Measurements from ENCODE around the gene SULT4A1.

SULT4A1 gene

DNA sequence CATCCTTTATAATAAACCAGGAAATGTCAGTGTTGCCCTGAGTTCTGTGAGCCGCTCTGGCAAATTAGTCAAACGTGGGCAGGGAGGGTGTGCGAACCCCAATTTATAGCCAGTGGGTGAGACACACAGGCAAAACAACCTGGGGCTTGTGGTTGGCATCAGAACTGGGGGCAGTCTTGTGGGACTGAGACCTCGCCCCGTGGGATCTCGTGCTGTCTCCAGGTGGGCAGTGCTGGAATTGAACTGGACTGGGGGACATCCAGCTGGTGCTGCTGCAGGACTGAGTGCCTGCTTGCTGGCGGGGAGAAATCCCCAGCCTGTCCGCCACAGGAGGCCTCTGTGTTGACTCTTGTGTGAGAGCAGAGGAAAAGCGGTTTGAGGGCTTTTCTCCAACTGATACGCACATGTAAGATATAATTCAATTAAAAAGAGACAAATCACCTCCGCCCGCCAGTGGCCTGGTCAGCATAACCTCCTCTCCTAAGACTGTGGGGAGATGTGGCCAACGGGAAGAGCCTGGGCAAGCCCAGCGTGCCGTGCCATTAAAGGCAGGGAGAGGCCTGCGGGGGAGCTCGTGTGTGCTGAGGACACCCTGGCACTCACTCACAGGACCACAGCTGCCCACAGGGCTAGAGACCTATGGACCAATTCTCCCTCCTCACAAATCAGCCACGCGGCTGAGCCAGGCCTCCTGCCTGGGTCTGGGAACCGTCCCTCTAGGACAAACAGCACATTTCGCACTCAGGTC is 18.4 kb downstream of the SULT4A1 start:
- DNase-seq, result no peak

- DNase-seq, result no peak
Observed at GRCh38 chr22:43841742-43842141, 20.6 kb downstream of the SULT4A1 start.

DNA sequence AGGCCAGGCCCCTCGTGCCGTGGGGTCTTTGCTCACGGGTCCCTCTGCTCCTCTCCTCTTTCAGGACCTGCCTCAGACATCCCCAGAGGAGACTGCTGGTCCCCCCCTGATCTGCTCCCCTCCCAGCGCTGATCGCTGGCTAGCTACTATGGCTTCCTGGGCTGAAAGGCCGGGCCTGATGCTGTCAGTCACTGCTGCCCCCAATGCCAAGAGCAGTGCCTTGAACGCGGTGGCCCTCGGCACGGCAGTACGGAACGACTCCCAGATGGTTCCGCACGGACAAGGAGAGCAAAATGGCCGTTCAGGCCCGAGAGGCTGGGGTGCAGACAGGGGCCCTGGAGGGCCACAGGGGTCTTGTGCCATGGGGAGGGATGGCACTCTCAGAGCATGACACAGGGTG is 21.5 kb downstream of the SULT4A1 start:
- DNase-seq, result no peak

DNA sequence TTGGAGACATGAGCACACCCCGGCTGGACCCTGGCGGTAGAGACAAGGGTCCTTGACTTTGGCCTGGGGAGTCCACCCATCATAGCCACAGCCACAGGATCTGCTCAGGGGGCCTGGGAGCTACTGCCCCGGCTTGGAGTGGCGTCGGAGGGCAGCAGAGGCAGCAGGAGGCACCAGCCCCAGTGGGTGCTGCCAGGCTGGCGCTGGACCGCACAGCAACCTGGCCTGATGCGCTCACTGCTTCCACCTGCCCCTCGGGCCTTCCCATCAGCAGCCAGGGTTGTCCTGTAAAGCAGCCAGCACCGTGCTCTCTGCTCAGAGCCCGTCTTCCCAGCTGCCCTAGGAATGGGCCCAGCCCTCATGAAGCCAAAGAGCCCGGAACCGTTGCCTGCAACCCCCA is 21.9 kb downstream of the SULT4A1 start:
- no peak for DNase-seq

DNA sequence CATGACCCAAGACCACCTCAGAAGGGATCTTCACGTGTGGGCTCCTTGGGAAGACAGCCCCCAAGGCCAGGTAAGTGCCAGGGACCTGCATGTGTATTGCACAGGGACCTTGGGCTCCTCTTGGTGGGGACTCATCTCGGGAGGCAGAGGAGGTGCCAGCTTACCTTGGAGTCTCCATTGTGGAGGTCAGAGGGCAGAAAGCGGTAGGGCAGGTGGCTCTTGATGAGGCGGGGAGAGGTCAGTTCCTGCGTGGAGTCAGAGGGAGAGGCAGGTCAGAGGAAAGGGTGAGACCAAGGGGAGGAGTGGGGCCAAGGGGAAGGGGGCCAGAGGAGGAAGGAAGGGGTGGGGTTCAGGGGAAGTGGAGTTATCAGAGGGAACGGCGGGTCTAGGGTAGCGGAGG is 22.5 kb downstream of the SULT4A1 start:
- no peak for DNase-seq

GRCh38 chr22:43838571-43839307 is 23.6 kb downstream of the SULT4A1 start:
- DNase-seq, result no peak

DNA sequence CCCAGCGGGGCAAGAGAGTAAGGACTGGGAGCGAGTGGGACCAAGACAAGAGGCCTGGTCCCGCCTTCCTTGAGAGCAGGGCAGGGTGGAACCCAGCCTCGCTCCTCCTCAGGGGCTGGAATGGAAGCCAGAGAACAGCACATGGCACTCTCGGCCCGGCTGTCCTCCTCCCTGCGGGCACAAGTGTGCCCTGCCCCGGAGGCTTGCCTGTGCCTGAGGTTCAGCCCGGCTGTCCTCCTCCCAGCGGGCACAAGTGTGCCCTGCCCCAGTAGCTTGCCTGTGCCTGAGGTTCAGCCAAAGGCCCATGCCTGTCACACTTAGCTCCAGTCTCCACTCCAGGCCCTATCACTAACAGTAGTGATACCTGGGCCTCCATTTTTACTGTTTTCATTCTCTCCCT is 24.2 kb downstream of the SULT4A1 start:
- no peak for DNase-seq

DNA sequence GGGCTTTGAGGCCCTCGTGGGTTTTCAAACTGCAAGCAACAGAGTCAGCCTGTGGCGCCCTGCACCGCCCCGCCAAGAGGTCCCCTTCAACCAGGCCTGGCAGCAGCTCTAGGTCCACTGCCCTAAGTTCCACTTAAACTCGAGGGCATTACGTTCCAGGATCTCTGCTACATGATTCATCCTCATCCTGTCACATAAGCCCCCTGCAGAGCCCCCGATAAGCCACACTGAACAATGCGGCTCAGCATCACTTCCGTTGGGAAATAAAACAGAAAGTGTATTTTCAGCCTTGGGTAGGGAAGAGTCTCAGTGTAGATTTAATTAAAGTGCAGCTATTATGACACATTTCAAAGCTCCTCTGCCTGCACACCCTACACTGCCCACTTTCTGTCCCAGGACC is 24.6 kb downstream of the SULT4A1 start:
- no peak for DNase-seq

- no peak for DNase-seq
Observed at GRCh38 chr22:43835736-43836135, 26.6 kb downstream of the SULT4A1 start.

GRCh38 chr22:43835166-43835565 is 27.1 kb downstream of the SULT4A1 start:
- no peak for DNase-seq

GRCh38 chr22:43833286-43834240 is 28.8 kb downstream of the SULT4A1 start:
- no peak for DNase-seq

DNA sequence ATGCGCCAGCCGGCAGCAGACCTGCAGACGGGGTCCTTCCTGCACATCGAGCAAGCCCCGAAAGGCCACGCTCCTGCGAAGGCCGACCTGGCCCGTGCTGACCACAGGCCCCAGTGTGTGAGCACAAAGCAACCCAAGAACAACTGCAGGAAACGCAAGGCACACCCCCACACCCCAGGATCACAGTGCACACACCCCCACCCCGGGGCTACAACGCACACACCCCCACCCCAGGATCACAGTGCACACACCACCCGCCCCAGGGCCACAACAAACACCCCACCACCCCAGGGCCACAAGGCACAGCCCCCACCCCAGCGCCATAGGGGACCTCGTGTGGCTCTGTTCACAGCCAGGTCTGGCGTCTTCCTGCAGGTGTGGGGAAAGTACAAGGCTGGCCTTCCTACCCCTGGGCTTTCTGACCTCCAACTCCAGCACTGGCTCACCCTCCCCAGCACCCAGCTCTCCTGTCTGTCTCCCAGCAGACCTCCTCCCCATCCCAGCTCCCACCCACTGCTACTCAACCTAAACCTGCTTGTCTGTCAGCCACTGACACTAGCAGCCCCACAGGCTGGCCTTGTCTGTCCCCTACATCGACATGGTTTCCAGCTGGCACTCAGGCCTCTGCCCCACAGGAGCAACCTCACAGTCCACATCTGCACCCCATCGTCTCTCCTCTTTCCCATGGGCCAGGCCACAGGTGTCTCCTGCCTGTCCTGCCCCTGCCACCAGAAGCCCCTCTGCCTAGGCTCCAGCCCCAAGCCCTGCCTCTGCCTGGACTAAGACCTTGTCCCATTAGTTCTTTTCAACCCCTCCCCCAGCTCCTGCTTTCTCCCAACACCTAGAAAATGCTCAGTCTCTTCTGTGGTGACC is 29.7 kb downstream of the SULT4A1 start:
- no peak for DNase-seq

DNA sequence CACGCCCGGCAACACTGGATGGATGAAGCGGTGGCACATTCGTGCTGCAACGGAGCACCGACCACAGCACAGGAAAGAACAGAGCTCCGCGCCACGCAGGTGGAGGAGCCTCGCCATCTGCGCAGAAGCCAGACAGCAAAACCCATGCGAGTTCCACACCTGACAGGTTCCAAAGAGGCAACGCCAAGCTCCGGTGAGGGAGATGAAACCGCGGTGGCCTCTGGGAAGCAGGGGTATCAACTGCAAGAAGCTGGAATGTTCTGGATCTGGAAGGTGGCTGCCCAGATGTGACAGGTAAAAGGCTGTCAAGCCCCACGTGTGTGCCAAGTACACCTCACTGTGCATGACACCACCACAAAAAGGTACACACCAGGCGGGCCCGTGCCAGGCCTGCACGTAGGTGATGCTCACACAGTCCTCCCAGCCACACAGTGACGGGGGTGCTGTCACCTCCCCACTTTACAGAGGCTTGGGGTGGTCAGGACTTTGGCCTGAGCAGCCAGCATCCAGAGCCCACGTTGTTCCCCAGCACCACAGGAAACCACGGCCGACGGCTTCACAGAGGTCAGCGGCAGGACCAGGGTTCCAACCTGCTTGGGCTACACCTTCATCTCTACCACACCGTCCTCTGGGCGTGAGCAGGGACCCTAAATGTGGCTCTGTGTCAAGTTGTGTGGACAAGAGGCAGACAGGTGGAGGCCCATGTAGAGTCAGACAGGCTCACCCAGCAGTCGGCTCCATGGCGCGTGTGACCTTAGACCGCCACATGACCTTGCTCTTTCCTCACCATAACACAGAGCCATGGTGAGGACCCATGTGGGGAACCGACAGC is 30.5 kb downstream of the SULT4A1 start:
- DNase-seq, result no peak

DNA sequence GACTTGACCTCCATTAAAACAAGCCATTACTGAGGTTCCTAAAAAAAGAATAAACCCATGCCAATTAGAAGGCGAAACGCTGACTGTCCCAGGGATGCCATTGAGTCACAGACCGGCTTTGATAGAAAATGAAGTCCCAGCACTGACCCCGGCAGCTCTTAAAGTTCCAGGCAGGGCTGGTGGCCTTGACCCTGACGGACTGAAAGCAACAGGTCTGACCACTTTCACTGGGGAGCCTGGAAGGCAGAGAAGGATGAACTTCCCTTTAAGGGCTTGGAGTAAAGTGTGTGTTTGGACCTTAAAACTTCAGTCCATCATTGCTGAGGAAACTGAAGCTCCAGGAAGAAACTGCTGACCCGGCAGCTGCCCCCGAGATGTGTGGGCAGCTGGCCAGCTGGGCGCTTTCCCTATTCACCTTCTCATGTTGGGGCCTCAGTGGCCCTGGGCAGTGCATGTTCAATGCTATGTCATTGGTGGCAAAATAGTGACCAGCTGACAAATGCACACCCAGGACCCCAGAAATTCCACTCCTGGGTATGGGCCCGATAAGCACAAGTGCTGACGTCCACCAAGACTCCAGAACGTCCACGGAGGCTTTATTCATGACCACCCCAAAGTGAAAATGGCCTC is 31.3 kb downstream of the SULT4A1 start:
- no peak for DNase-seq

DNA sequence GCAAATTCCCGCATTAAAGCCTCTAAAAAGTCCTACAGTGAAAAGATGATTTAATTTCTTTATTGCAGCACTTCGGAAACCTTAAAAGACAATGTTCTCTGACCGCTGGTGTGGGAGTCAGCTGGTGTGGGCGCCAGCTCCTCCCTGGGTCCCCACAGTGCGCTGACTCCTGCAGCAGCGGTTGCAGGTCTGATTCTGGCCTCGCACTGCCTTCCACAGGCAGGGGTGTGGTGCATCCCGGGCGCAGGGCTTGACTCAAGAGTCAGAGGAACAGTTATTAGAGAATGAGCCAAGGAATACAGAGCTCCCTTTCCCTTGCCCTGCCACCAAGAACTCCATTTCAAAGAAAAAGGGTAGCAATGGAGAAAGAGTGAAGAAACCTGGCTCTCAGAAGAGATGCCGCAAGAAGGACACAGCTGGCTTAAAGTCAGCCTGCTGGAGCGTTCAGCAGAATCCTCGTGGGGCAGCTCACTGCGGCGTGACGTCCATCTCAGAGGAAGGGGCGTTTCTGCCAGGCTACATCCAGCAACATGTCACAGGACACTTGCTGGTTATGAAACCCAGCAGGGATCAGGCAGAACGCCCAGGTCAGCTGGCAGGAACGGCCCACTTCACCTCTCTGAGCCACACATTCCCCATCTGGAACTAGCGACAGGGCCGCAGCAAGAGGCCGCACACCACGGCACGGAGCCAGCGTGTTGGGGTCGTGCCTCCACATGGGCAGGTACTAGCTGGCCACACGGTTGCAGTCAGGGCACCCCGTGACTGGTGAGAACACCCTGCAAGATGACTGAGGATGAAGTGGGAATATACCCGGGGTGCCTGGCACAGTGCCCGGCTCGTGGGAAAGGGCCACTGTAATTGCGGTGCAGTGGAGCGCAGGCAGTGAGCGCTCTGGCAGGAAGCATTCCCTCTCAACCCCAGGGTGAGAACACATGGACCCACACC is 32.1 kb downstream of the SULT4A1 start:
- DNase-seq, result no peak

DNA sequence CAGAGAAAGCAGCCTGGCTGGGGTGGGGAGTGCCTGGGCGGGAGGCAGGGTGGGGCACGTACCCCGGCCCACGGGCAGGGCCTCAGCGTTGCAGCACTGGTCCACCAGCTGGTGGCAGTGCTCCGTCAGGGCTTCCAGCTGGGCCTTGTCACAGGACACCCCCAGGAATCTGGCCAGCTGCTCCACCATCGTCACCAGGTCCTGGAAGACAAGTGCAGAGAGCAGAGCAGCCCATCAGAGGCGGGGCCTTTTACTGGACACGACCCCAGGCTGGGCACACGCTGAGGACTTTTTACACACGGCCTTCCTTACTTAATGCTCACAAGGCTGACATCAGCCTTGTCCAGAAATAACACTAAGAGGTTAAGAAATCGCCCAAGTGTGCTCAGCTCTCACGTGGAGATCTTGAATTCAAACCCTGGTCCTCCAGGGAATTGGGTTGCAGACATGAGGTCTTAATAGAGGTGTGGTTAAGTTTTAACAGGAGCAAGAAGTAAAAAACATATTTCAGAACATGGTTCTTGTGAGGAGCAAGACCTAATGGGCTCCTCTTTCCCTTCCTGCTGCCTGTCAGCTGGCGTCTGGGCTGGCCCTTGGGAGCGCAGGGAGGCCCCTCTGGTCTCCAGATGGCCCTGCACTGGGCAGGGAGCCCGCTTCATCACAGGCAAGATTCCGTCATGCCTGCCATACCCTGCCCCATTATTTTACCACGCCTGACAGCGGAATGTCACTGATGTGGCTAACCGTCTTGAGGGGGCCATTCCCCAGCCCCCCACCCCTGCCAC is 33.1 kb downstream of the SULT4A1 start:
- DNase-seq, result no peak

- DNase-seq, result no peak
Observed at GRCh38 chr22:43828725-43828997, 33.7 kb downstream of the SULT4A1 start.

GRCh38 chr22:43827926-43828724 is 34.2 kb downstream of the SULT4A1 start:
- DNase-seq, result no peak

All from inflammatory macrophage treated with lipopolysaccharide for 1 hour (primary cell).